Stimulated activated CD4-positive, alpha-beta T cell treated with anti-CD3 and anti-CD28 coated beads, TNF-alpha, amount 100 ng/mL, for 4 hours (primary cell): ENCODE data around the gene DDX60.
"Not testable (repeated sequence)": the region's sequence is repeated elsewhere in the genome, so short reads cannot be mapped to it uniquely, and the experiment has no call there.

Experiments used
- DNase-seq, 3 experiments: peaks; one replicate each; pipeline ENCODE4 v3.0.0-alpha.2; 2020; ENCODE audit warnings: low read depth in 3 of 3

The DDX60 gene

GRCh38 chr4:168303430-168303829 lies 15.1 kb downstream of the DDX60 start:
- not testable (repeated sequence) for DNase-seq

DNA sequence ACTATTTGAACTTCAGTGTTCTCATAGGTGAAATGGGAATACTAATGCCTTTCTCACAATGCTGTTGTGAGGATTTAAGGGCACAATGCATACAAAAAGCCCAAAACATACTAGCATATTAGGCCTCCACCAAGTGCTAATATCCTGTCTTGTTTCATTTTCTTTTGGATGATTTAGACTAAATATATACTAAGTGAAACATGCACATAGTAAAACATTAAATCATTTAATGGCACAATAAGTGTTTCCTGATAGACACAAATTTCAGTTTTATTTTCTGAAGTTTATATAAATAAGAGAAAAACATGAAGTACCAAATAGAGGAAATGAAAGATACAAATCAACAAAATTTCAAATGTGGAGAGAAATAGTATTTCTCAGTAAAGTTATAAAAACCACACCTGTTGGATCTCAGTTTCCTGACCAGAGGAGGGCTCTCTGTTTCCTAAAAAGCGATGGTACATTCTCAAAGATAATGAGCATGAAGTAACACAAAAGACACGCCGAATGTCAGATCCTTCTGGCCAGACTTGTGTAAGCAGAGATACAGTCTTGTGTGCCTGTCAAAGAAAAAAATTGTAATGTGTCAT lies 25.1 kb downstream of the DDX60 start:
- no peak for DNase-seq

DNA sequence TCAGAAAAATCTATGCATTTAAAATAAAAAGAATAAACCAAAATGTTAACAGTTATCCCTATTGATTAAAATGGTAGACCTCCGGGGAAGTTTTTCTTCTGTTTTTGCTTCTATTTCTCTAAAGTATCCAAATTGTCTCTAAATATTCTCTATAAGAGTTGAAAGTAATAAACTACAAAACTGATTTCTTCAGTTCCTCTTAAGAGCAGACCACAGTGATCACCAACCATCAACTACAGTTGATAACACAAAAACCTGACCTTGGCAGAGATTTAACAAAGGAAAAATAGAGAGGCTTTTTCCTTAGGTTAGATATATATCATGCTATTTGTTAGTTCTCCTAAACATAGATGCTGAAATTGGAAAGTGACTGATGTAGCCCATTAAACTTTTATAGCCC lies 27.3 kb downstream of the DDX60 start:
- DNase-seq: no peak

DNA sequence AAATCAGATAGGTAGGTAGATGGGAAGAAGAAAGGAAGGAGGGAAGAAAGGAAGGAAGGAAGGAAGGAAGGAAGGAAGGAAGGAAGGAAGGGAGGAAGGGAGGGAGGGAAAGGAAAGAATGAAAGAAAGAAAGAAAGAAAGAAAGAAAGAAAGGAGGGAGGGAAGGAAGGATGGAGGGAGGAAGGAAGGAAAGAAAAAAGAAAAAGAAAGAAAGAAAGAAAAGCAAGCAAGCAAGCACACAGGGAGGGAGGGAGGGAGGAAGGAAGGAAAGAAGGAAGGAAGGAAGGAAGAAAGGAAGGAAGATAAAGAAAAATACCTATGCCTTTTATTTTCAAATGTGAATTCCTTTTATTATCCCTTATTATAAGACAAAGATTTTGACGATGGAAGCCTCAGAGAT lies 32.7 kb downstream of the DDX60 start:
- not testable (repeated sequence) for DNase-seq

- no peak for DNase-seq
These were observed 39.0 kb downstream of the DDX60 start for GRCh38 chr4:168279556-168279955.

GRCh38 chr4:168275836-168276235 lies 42.7 kb downstream of the DDX60 start:
- no peak for DNase-seq

DNA sequence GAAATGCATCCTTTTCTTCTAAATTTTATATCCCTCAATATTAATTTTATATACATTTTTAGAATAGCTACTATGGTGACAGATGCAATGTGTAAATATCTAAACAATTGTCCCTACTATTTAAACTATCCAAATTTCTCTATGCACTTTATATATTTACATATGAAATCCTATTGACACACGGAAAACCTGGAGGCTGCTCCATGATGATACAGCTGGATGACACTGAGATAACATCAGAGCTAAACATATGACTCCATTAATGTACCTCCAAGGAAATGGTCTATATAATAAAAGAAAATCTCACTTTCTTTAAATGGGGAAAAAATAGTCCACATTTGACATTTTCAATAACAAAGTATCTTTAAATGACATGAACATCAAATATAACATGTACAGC lies 43.7 kb downstream of the DDX60 start:
- DNase-seq: no peak

DNA sequence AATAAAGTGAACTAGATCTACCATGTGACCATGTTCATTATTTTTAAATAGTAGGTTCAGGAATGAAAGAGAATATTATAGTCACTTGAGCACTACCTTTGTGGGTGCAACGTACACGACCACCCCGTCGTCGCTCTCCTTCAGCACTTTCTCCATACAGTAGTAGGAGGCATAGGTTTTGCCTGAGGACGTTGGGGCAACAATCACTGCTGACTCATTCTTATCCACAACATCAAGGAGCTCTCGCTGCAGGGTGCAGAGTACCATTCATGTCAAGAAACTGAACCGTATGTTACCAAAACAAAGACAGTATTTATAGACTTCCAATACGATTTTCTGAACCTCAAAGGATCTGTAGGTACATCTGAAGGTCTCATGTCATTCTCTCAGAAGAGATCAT lies 44.7 kb downstream of the DDX60 start:
- no peak for DNase-seq

DNA sequence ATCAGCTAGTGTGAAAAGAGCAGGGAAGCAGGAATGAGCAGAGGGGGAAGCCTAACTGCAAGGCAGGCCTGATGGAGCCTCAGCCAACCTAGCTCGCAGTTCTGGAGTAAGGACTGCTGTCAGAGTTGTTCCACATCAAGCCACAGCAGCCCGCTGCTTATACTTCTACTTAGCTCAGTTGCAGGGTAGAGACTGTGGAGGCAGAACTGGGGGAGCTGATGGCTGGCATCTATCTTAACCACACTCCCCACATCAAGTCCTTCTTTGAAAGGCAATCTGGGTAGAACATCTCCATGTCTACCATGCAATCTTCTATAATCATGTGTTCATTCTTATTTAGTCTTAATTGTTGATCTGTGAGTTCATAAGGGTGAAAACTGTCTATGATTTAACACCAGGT lies 46.1 kb downstream of the DDX60 start:
- no peak for DNase-seq

- DNase-seq: no peak
These were observed 48.7 kb downstream of the DDX60 start for GRCh38 chr4:168269896-168270295.

DNA sequence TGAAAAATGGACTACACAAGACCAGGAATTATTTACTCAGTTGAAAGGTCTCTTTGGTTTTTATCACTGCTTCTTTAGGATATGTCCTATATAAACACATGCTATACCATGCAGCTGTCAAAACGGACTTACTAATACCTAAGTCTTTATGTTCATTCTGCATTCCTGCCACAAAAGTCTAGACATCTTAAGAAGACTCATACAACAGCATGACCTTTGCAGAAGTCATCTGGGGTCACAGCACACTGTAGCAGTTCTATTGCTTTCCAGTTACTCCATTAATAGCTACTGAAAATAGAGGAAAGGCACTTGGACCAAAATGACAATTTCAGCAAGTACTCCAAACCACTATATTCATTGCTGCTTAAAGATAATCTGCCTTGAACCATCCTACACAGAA lies 53.2 kb downstream of the DDX60 start:
- DNase-seq: no peak

DNA sequence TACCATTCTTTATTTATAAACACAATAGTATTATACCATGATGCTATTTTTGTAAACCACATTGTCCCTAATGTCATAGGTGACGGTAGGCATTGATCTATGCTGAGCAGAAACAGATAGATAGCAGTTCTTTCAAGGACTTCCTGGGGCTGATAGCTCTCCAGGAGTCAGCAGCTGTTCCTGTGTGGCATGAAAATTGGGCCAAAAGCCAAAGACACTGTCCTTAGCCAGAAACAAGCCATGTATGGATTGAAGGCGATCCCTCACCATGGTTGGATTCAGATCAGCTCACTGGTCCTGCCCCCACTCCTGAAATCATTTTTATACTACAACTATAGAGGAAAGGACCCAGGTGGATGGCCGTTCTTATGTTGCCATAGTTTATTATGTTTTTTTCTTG lies 53.6 kb downstream of the DDX60 start:
- DNase-seq: no peak

GRCh38 chr4:168263039-168263438 lies 55.5 kb downstream of the DDX60 start:
- no peak for DNase-seq

DNA sequence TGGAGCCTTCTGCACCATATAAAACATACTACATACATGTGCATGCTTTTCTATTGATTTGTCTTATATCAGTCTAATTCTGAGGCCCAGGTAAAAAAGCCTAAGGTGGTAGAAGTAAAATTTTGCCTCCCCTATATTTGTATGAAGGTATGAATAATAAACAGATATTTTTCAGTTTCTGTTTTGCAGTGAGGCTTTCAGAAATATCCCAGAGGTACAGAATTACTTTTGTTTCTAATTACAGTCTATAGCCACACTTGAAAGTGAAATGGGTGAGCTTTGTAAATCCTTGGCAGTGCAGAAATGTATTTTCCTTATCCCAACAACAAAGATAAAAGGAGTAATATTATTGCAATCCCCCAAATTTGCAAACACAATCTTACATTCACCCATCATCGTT lies 59.5 kb downstream of the DDX60 start:
- no peak for DNase-seq

DNA sequence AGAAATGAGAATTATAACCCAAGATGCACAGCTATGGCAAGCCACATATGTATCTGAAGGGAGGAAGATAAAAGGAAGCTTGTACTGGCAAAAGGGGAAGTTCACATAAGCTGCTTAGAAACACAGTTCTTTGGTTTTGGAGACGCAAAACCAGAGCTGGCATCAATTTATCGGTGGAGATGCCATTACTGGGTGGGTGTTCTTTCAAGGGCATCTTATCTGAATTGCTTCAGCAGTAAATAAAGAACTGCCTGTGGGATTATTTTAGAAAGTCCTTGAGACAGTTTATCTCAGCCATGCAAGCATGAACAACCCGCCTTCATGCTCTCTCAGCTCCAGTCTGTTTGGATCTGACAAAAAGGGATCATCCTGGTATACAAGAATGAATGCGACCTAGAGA lies 60.8 kb downstream of the DDX60 start:
- DNase-seq: no peak

DNA sequence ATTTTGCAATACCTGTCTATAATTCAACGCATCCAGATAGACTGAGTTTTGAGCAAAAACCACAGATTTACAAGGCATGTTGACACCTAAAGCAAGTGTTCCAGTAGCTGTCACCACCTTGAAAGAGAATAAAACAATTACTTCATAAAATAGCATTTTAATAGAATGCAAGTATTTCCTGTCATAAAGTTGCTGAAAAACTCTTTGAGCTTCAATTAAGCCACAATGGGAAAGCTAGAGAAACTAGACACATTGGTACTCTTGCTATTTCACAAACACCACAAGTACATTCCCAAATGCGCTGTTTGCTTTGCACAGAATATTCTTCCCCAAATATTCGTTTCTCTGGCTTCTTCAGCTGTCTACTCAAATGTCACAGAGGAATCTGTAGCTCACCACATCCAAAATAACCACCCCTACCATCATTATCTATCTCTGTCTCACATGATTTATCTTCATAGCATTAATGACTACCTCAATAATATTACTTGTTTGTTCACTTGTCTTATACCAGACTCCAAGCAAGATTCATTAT lies 70.3 kb downstream of the DDX60 start:
- DNase-seq: no peak

DNA sequence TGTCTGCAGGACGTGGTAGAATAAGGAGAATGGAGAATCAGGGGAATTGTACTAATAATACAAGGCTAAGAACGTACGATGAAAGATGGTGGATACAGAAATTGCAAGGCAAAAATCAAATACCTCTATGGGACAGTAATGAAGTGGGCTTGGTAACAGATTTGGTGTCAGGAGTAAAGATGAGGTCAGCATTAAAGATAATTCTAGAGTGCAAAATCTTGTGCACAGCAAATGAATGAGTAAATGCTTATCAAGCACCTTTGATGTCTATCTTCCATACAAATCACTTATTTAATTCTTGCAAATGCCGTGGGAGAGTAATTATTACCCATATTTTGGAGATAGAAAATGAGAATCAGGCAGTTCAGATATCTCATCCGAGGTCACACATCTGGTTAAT lies 70.9 kb downstream of the DDX60 start:
- no peak for DNase-seq

GRCh38 chr4:168241953-168242352 lies 76.6 kb downstream of the DDX60 start:
- no peak for DNase-seq

DNA sequence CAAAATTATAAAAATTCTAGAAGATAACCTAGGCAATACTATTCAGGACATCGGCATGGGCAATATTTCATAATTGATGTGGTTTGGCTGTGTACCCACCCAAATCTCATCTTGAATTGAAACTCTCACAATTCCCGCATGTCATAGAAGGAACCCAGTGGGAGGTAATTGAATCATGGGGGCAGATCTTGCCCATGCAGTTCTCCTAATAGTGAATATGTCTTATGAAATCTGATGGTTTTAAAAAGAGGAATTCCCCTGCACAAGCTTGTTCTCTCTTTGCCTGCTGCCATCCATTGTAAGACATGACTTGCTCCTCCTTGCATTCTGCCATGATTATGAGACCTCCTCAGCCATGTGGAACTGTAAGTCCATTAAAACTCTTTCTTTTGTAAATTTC lies 77.7 kb downstream of the DDX60 start:
- DNase-seq: no peak

DNA sequence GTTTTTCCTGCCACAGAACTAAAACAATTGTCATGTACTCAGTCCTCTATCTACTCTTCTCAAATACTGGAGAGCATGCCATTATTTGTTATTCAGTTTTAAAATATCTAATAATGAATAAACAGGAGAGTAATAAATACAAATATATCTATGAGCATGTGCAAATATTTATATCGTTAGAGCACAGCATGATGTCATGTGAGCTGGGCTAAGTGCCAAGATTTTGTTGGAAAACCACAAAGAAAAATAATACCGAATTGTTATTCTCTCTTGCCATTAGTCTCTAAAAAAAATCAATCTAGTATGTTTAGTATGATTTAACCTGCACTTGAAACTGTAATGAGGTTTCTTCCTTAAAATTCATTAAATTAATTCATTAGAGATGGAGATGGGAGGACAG lies 97.3 kb downstream of the DDX60 start:
- no peak for DNase-seq

DNA sequence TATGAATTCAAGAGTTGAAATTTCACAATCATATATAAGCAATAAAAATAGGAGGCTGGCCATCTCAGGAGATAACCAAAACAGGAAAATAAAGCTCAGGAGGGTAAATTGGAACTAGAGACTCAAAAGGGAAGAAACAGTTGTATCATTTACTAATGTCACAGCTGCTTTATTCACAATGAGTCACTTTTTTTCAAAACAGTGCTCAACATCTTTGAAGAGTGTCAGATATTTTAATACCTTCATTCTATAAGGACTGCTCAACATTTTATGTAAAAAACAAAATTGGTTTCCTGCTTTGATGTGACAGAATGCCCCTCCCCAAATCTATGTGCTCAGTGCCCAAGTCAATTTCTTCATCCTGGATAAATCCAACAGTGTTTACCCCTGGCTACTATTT lies 97.7 kb downstream of the DDX60 start:
- no peak for DNase-seq

- no peak for DNase-seq
These were observed 99.9 kb downstream of the DDX60 start for GRCh38 chr4:168218645-168219044.

GRCh38 chr4:168213511-168213910 lies 105.0 kb downstream of the DDX60 start:
- not testable (repeated sequence) for DNase-seq

GRCh38 chr4:168212656-168213055 lies 105.9 kb downstream of the DDX60 start:
- DNase-seq: no peak
